Immature natural killer cell (primary cell): Measurements from ENCODE around the gene APP. TPM values are rescaled to one million over a fixed set of nuclear protein-coding genes. Genes with fewer than 3 reads are reported as not detected.
"Not testable (repeated sequence)": the region's sequence is repeated elsewhere in the genome, so short reads cannot be mapped to it uniquely, and the experiment has no call there.

Source experiments
- DNase-seq, 3 donors: peaks; one replicate each; pipeline ENCODE4 v3.0.0; 2022; ENCODE audit warnings: mixed read lengths in 1 of 3
- H3K27ac Mint-ChIP-seq, 6 donors: one replicate each; pipeline ENCODE4 v1.8.0; 2020; ENCODE audit warnings: mixed read lengths in 6 of 6, mild to moderate bottlenecking in 5 of 6, inconsistent platforms in 4 of 6, moderate library complexity in 3 of 6
- H3K27me3 Mint-ChIP-seq, 3 donors: one replicate each; pipeline ENCODE4 v1.8.0; 2020 to 2021; ENCODE audit warnings: low read depth in 3 of 3, mild to moderate bottlenecking in 3 of 3, mixed read lengths in 3 of 3, moderate library complexity in 3 of 3, inconsistent platforms in 1 of 3
- H3K36me3 Mint-ChIP-seq, 3 donors: one replicate each; pipeline ENCODE4 v1.8.0; 2020; ENCODE audit warnings: mixed read lengths in 3 of 3, inconsistent platforms in 2 of 3, mild to moderate bottlenecking in 2 of 3
- H3K4me1 Mint-ChIP-seq, 2 donors: one replicate each; pipeline ENCODE4 v1.8.0; 2020; ENCODE audit warnings: inconsistent platforms in 2 of 2, mild to moderate bottlenecking in 2 of 2, mixed read lengths in 2 of 2, moderate library complexity in 1 of 2
- H3K4me3 Mint-ChIP-seq, 5 donors: one replicate each; pipeline ENCODE4 v1.8.0; 2020; ENCODE audit warnings: mild to moderate bottlenecking in 5 of 5, mixed read lengths in 5 of 5, inconsistent platforms in 3 of 5, moderate library complexity in 3 of 5
- H3K9me3 Mint-ChIP-seq, 6 donors: one replicate each; pipeline ENCODE4 v1.8.0; 2020; ENCODE audit warnings: mild to moderate bottlenecking in 6 of 6, mixed read lengths in 6 of 6, inconsistent platforms in 4 of 6, moderate library complexity in 3 of 6
- polyA plus RNA-seq, 3 donors: library from polyadenylated mRNA; unstranded; fragments of 300-500 nt; fragmentation: Illumina TruSeq; gene quantifications; one replicate each; pipeline ENCODE4 v1.2.3, GENCODE V29; 2021

The APP gene
- polyA plus RNA-seq, 3 donors from 2014 or later = 1.4 to 2.4 (median 2.4) TPM

DNA sequence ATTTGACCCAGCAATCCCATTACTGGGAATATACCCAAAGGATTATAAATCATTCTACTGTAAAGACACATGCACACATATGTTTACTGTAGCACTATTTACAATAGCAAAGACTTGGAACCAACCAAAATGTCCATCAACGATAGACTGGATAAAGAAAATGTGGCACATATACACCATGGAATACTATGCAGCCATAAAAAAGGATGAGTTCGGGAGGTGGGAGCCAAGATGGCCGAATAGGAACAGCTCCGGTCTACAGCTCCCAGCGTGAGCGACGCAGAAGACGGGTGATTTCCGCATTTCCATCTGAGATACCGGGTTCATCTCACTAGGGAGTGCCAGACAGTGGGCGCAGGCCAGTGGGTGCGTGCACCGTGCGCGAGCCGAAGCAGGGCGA is 252.4 kb downstream of the APP start:
- not testable (repeated sequence) for H3K4me3 Mint-ChIP-seq, H3K9me3 Mint-ChIP-seq, H3K27me3 Mint-ChIP-seq, H3K36me3 Mint-ChIP-seq, H3K4me1 Mint-ChIP-seq, H3K27ac Mint-ChIP-seq, DNase-seq

DNA sequence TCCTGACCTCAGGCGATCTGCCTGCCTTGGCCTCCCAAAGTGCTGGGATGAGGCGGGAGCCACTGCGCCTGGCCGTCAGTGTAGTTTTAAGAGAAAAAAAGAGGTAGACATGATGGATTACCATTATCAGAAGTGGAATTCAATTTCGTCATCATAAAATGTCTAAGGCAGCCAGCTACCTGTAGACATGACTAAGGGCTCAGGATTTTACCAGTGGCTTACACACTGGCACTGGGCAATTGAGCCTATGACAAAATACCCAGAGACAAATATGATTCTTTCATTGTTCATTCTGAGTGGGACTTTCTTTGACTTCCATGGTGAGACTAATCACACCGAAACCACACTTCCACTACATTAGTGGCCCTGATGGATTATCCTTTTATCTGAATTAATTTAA is 254.3 kb downstream of the APP start:
- Mint-ChIP-seq H3K36me3 (no peaks in the 10 kb centered on the region), H3K9me3 (peaks cover 4 to 7% (median 6%) of the 10 kb centered on the region in 6 donors), H3K4me3 (no peak overlapping the region), H3K4me1 (no peaks in the 10 kb centered on the region), H3K27me3 (no peaks in the 10 kb centered on the region), H3K27ac (no peak overlapping the region)
- no peak for DNase-seq

DNA sequence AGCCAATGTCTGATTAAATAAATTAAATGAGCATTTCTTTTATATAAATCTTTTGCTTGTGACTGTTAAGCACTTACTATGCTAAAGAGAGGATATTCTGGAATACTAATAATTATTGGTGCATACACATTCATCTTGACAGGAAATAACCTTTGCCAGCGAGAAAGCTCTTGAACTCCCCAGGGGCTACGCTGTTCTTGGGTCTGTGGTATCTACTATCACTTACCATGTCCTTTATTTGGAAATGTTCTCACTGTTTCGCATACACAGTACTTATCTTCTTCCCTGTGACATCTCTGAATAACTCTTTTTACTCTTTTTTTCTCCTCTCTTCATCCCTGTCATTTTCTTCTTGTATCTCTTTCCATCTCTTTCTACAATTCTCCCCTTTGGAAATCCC is 257.1 kb downstream of the APP start:
- H3K27ac Mint-ChIP-seq = no peak overlapping the region
- H3K36me3 Mint-ChIP-seq = no peaks in the 10 kb centered on the region
- no peaks in the 10 kb centered on the region for H3K27me3 Mint-ChIP-seq
- H3K4me1 Mint-ChIP-seq = no peaks in the 10 kb centered on the region
- H3K9me3 Mint-ChIP-seq = peaks cover 4 to 7% (median 6%) of the 10 kb centered on the region in 6 donors
- no peak for DNase-seq
- no peak overlapping the region for H3K4me3 Mint-ChIP-seq

DNA sequence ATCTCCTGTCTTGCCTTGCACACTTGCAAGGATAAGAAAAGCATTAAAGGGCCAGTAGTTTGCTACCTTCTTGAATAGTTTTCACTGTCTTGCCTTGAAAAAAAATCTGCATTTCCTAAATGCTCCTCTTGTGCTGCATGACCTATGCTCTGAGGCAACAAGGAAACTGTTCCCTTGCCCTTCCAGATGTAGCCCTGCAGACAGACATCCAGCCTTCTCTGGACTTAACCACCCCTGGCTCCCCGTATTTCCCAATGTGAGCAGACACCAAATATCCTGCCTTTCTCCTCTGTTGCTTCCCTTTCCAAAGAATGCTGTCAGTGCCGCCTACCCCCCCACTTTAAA is 258.2 kb downstream of the APP start:
- Mint-ChIP-seq H3K27me3 (no peaks in the 10 kb centered on the region), H3K4me3 (no peak overlapping the region), H3K4me1 (no peaks in the 10 kb centered on the region), H3K36me3 (no peaks in the 10 kb centered on the region), H3K9me3 (peaks cover 0 to 6% (median 0%) of the 10 kb centered on the region in 6 donors), H3K27ac (no peak overlapping the region)
- DNase-seq = no peak

GRCh38 chr21:25911730-25912401 is 258.7 kb downstream of the APP start:
- no peak for DNase-seq

DNA sequence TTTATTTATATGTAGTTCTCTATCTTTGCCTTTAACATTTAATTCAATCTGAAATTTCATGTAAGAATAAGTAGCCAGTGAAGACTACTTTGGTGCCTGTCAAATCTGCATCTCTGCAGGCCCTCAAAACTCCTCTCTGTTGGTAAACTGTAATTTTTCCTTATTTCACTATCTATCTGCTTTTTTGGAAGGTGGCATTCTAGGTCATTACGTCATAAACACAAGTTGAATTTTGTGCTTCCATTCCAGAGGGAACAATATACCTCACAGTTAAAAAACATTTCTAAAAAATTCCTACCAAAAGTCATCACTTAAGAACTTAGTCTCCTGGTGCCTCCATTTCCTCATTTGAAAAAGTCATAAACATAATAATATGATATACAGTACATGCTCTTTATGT is 259.8 kb downstream of the APP start:
- H3K4me1 Mint-ChIP-seq = no peaks in the 10 kb centered on the region
- H3K27ac Mint-ChIP-seq = no peak overlapping the region
- DNase-seq = no peak
- H3K9me3 Mint-ChIP-seq = peaks cover 0 to 6% (median 0%) of the 10 kb centered on the region in 6 donors
- H3K27me3 Mint-ChIP-seq = no peaks in the 10 kb centered on the region
- H3K4me3 Mint-ChIP-seq = no peak overlapping the region
- no peaks in the 10 kb centered on the region for H3K36me3 Mint-ChIP-seq

More at GRCh38 chr21:25911730-25912401, 258.7 kb downstream of the APP start:
- Mint-ChIP-seq H3K4me3 (no peak overlapping the region), H3K4me1 (no peaks in the 10 kb centered on the region), H3K27me3 (no peaks in the 10 kb centered on the region), H3K9me3 (peaks cover 0 to 6% (median 0%) of the 10 kb centered on the region in 6 donors), H3K36me3 (no peaks in the 10 kb centered on the region), H3K27ac (no peak overlapping the region)

GRCh38 chr21:25909341-25909740 is 261.2 kb downstream of the APP start:
- no peaks in the 10 kb centered on the region for H3K4me1 Mint-ChIP-seq
- peaks cover 0 to 2% (median 0%) of the 10 kb centered on the region in 6 donors for H3K9me3 Mint-ChIP-seq
- no peaks in the 10 kb centered on the region for H3K27me3 Mint-ChIP-seq
- no peak overlapping the region for H3K27ac Mint-ChIP-seq
- DNase-seq = no peak
- no peak overlapping the region for H3K4me3 Mint-ChIP-seq
- H3K36me3 Mint-ChIP-seq = no peaks in the 10 kb centered on the region

GRCh38 chr21:25908495-25908894 is 262.1 kb downstream of the APP start:
- no peak for DNase-seq
- no peaks in the 10 kb centered on the region for H3K4me1 Mint-ChIP-seq
- no peaks in the 10 kb centered on the region for H3K27me3 Mint-ChIP-seq
- no peak overlapping the region for H3K4me3 Mint-ChIP-seq
- H3K27ac Mint-ChIP-seq = no peak overlapping the region
- no peaks in the 10 kb centered on the region for H3K36me3 Mint-ChIP-seq
- no peaks in the 10 kb centered on the region for H3K9me3 Mint-ChIP-seq

DNA sequence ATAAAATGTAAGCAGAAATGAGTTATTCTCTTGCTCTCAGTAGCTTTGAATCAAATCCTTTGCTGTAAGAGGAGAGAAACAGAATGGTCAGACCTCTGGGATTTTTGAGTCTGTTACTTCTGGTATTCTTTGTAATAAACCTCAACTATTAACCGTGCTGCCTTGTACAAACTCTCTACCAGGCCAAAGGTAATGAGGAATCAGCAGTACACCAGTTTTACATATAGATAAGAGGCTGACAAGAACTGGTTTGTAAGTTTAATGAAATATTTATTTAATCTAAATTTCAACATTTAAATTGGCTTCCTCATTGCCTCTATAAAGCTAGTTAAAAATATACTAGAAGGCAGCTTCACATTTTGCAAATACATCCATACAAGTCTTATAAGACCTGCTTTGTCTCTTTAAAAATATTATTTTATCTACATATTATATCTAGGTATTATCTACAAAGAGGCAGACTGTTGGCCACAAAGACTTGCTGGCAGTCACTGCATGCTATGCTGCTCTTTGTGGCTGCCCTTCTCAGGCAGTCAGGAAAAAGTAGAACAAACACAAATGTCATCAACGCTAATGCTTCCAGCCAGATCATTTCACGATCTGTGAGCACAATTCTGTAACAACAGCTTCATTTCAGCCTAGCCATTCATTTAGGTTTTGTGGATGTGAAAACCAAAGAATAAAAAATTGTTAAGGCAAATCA is 262.8 kb downstream of the APP start:
- Mint-ChIP-seq H3K4me3 (no peak overlapping the region), H3K9me3 (no peaks in the 10 kb centered on the region), H3K4me1 (no peaks in the 10 kb centered on the region), H3K27ac (no peak overlapping the region), H3K27me3 (no peaks in the 10 kb centered on the region), H3K36me3 (no peaks in the 10 kb centered on the region)
- no peak for DNase-seq

DNA sequence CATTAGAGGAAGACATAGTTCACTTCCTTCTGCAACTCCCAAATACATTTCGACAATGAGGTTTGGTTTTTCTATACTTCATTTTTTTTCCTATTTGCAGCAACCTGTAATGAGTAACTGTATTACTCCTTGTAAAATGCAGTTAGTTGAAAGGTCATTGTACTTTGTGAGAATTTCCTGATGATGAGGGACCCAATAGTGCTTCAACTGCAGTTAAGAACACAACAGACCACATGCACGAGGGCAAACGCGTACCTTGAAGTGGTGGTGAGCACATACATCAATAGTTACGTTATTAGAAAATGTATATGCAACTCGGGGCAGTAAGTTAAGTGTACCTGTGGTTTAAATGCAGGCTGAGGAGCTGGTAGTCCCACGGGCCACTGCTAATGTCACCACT is 264.0 kb downstream of the APP start:
- Mint-ChIP-seq H3K9me3 (no peaks in the 10 kb centered on the region), H3K27ac (no peak overlapping the region), H3K4me1 (no peaks in the 10 kb centered on the region), H3K4me3 (no peak overlapping the region), H3K27me3 (no peaks in the 10 kb centered on the region), H3K36me3 (no peaks in the 10 kb centered on the region)
- no peak for DNase-seq

- H3K9me3 Mint-ChIP-seq = no peaks in the 10 kb centered on the region
- H3K36me3 Mint-ChIP-seq = no peaks in the 10 kb centered on the region
- no peak overlapping the region for H3K27ac Mint-ChIP-seq
- H3K4me3 Mint-ChIP-seq = no peak overlapping the region
- no peak for DNase-seq
- no peaks in the 10 kb centered on the region for H3K4me1 Mint-ChIP-seq
- H3K27me3 Mint-ChIP-seq = no peaks in the 10 kb centered on the region
These were observed 265.4 kb downstream of the APP start for GRCh38 chr21:25905126-25905525.

DNA sequence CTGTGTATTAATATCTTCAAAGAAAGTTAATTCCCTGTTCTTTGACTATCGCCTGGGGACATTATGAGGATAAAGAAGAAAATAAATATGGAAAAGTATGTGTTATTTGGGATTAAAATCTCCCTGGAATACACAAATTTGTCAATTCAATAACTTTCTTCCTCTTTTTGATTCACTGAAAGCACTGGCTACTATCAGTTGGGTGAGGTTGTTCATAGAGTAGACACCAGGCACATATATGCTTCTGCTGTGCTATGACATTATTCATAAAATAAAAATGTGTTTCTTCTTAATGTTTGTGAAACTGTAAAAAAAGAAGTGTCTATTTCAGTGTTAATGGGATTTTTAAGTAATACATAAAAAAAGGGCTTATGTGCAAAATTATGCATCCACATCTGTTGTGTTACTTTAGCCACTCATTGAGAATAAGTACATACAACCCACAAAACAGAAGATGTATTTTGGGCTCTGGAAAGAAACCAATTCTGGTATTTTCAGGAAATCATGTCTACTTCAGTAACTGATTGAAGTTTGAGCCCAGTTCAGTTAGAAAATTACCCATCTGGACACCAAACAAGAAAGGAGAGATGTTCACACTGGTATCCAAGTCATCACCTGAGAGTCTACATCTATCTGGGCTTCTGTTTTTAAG is 266.4 kb downstream of the APP start:
- Mint-ChIP-seq H3K9me3 (no peaks in the 10 kb centered on the region), H3K27me3 (no peaks in the 10 kb centered on the region), H3K36me3 (no peaks in the 10 kb centered on the region)

DNA sequence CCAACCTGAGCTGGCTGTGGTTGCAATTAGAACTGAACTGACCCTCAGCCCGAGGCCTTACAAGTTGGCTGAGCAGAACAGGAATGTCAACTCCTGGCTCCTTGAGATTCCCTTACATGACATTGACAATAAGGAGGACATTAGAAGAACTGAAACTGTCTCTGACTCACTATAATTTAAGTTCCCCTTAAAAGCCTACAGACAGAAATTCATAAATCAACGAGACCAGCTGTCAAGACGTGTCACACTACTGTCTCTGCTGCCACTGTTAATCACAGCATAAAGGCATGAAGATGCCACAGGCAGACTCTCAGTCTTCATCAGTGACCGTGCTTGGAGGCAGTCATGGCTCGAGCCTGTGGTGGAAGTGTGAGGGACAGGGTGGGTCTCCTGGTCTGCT is 267.0 kb downstream of the APP start:
- Mint-ChIP-seq H3K27ac (no peak overlapping the region), H3K36me3 (no peaks in the 10 kb centered on the region), H3K9me3 (peaks cover 0 to 2% (median 0%) of the 10 kb centered on the region in 6 donors), H3K27me3 (no peaks in the 10 kb centered on the region), H3K4me3 (no peak overlapping the region), H3K4me1 (no peaks in the 10 kb centered on the region)
- no peak for DNase-seq

More for the DNA sequence above, 266.4 kb downstream of the APP start:
- Mint-ChIP-seq H3K4me3 (no peak overlapping the region), H3K27ac (no peak overlapping the region), H3K4me1 (no peaks in the 10 kb centered on the region)
- DNase-seq = no peak

GRCh38 chr21:25901330-25901979 is 269.1 kb downstream of the APP start:
- peaks cover 0 to 4% (median 0%) of the 10 kb centered on the region in 6 donors for H3K9me3 Mint-ChIP-seq
- H3K4me1 Mint-ChIP-seq = peaks cover under 1 to 3% of the 10 kb centered on the region in 2 donors
- DNase-seq = no peak
- no peak overlapping the region for H3K27ac Mint-ChIP-seq
- no peaks in the 10 kb centered on the region for H3K36me3 Mint-ChIP-seq
- H3K4me3 Mint-ChIP-seq = no peak overlapping the region
- H3K27me3 Mint-ChIP-seq = no peaks in the 10 kb centered on the region
